Thyroid gland (tissue), 4 donors: ENCODE measurements around the gene RNF17.

Source experiments
- POLR2A ChIP-seq, 2 donors: fragments of 450-650 bp; IDR thresholded peaks; one replicate each; pipeline ENCODE4 v1.6.1; 2017; ENCODE audit warnings: antibody characterized with exemption in 2 of 2, mild to moderate bottlenecking in 2 of 2, moderate library complexity in 1 of 2
- TF ChIP-seq, protein P1 (sequence below), 6 experiments: fragments of 200-600 bp in 3 of 6; fragments of 450-650 bp in 3 of 6; sonication (generic) in 3 of 6; IDR thresholded peaks; one replicate each; pipeline ENCODE4 v1.5.1; 2016 to 2019; ENCODE audit warnings: antibody characterized with exemption in 6 of 6, mild to moderate bottlenecking in 2 of 6, inconsistent platforms in 1 of 6, moderate library complexity in 1 of 6

DNA sequence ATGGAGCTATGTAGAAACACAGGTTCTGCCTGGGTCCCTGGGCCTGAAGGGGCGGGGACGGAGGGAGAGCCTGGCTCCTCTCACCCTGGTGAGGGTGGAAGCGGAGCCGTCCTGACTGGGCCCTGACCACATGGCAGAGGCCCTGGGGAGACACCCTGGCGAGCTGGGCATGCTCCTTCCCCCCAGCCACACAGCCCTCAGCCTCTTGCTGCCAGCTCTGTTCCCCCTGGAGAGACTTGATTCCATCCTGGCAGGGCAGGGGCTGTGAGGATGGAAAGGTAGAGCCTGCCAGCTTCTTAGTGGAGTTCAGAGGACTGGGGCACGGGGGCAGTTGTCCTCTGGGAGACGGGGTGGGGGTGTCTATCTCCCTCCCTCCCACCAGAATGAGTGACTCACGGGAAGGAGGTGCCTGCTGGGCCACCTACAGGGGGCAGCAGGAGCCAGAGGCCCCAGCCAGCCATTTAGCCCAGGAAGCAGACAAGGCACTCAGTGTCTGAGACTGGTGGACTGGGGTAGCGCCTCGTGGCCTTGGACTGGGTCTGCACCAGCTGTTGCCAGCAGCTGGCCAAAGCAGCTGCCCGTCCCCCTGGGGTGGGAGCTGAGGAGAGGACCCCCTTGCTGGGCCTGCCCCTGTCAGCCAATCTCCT is 22.8 kb upstream of the RNF17 start:
- TF ChIP-seq, protein P1, sequence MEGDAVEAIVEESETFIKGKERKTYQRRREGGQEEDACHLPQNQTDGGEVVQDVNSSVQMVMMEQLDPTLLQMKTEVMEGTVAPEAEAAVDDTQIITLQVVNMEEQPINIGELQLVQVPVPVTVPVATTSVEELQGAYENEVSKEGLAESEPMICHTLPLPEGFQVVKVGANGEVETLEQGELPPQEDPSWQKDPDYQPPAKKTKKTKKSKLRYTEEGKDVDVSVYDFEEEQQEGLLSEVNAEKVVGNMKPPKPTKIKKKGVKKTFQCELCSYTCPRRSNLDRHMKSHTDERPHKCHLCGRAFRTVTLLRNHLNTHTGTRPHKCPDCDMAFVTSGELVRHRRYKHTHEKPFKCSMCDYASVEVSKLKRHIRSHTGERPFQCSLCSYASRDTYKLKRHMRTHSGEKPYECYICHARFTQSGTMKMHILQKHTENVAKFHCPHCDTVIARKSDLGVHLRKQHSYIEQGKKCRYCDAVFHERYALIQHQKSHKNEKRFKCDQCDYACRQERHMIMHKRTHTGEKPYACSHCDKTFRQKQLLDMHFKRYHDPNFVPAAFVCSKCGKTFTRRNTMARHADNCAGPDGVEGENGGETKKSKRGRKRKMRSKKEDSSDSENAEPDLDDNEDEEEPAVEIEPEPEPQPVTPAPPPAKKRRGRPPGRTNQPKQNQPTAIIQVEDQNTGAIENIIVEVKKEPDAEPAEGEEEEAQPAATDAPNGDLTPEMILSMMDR (IDR thresholded peaks at IDR 0.05) = peak in 1 of 6 experiments; percentile 12
- TF ChIP-seq POLR2A (IDR thresholded peaks at IDR 0.05) = no peak
